ENCODE data around the gene EZH2. TPM values are rescaled to one million over a fixed set of nuclear protein-coding genes. Genes with fewer than 3 reads are reported as not detected.

Gene EZH2
- total and polyA plus RNA-seq, 5 donors from 2014 or later: 7.5 to 78.6 (median 11.7) TPM

DNA sequence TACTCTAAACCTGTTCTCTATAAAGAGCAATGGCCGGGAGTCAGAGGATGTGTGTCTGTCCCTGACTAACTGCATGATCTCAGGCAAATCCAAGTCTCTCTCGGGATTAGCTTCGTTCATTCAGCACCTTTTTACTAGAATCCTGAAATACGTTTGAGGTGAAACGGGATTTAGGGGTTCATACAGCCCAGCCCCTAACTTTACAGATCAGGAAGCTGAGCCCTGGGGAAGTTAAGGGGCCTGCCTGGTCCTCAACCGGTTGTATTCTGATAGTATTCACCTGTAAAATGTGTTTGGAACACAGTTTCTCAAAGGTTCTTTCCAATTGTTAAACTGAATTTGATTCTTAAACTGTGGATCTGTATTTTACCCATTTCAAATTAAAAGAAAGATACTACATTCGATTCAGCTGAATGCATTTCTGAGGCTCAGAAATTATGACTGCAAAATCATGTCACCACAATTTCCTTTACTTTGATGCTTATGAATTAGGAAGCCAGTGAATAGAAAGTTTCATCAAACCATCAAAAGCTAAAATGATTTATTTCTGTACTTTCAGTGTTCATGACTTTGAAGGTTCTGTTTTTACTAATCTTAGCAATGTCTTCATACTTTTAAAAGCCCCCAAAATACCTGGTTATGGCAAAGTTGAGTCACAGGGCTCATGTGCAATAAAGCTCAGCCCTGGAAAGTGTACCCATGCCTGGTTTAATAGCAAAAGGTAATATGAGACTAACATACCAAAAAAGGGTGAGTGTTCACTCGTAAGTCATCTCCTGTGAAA lies 28.9 kb upstream of the EZH2 start:
- H3K27ac ChIP-seq (ENCODE audit: insufficient read depth, low read length, poor library complexity, severe bottlenecking): peak overlapping the region; percentile 70
- Mint-ChIP-seq H3K27ac (peak overlapping the region; percentile 59 to 99 (median 95)), H3K9me3 (no peaks in the 10 kb centered on the region), H3K4me3 (peak overlapping the region; percentile 57 to 91 (median 74)), H3K27me3 (no peaks in the 10 kb centered on the region), H3K4me1 (peaks cover 16 to 62% (median 47%) of the 10 kb centered on the region in 4 donors), H3K36me3 (no peaks in the 10 kb centered on the region)
- no peaks in the 10 kb centered on the region for H3K9me3 ChIP-seq (ENCODE audit: control insufficient read depth in 2 of 2, low read length in 2 of 2)
- H3K27me3 ChIP-seq (ENCODE audit: control insufficient read depth, insufficient read depth, low read length): no peaks in the 10 kb centered on the region
- peaks cover 45% of the 10 kb centered on the region for H3K4me1 ChIP-seq (ENCODE audit: control insufficient read depth, insufficient read depth, low read length, poor library complexity, severe bottlenecking)
- DNase-seq (peak in 2 of 3 donors; percentile 60 to 80), ATAC-seq (ENCODE audit: low read depth in 2 of 2) (peak; percentile 61 to 70)
- peak overlapping the region; percentile 82 for H3K4me3 ChIP-seq (ENCODE audit: low read depth, low read length)
- no peaks in the 10 kb centered on the region for H3K36me3 ChIP-seq (ENCODE audit: control insufficient read depth, insufficient read depth, low read length)

GRCh38 chr7:148912151-148912550 lies 28.1 kb upstream of the EZH2 start:
- peaks cover 16 to 62% (median 47%) of the 10 kb centered on the region in 4 donors for H3K4me1 Mint-ChIP-seq
- peak overlapping the region; percentile 57 to 91 (median 74) for H3K4me3 Mint-ChIP-seq

GRCh38 chr7:148911626-148912025 lies 27.5 kb upstream of the EZH2 start:
- Histone ChIP-seq H3K4me1 (ENCODE audit: control insufficient read depth, insufficient read depth, low read length, poor library complexity, severe bottlenecking) (peaks cover 45% of the 10 kb centered on the region), H3K27ac (ENCODE audit: insufficient read depth, low read length, poor library complexity, severe bottlenecking) (no peak overlapping the region), H3K27me3 (ENCODE audit: control insufficient read depth, insufficient read depth, low read length) (no peaks in the 10 kb centered on the region), H3K36me3 (ENCODE audit: control insufficient read depth, insufficient read depth, low read length) (no peaks in the 10 kb centered on the region), H3K9me3 (ENCODE audit: control insufficient read depth in 2 of 2, low read length in 2 of 2) (no peaks in the 10 kb centered on the region), H3K4me3 (ENCODE audit: low read depth, low read length) (no peak overlapping the region)
- Mint-ChIP-seq H3K4me1 (peaks cover 16 to 60% (median 46%) of the 10 kb centered on the region in 4 donors), H3K4me3 (no peak overlapping the region), H3K9me3 (no peaks in the 10 kb centered on the region), H3K27me3 (no peaks in the 10 kb centered on the region), H3K27ac (peak overlapping the region in 2 of 3 donors; percentile 7 to 59), H3K36me3 (no peaks in the 10 kb centered on the region)
- ATAC-seq (ENCODE audit: low read depth in 2 of 2) (peak in 1 of 2 donors; percentile 23), DNase-seq (peak in 1 of 3 donors; percentile 32)

More at GRCh38 chr7:148912151-148912550, 28.1 kb upstream of the EZH2 start:
- Mint-ChIP-seq H3K36me3 (no peaks in the 10 kb centered on the region), H3K27ac (peak overlapping the region in 2 of 3 donors; percentile 59 to 95), H3K27me3 (no peaks in the 10 kb centered on the region), H3K9me3 (no peaks in the 10 kb centered on the region)
- peak overlapping the region; percentile 70 for H3K27ac ChIP-seq (ENCODE audit: insufficient read depth, low read length, poor library complexity, severe bottlenecking)
- H3K4me1 ChIP-seq (ENCODE audit: control insufficient read depth, insufficient read depth, low read length, poor library complexity, severe bottlenecking): peaks cover 45% of the 10 kb centered on the region
- no peaks in the 10 kb centered on the region for H3K36me3 ChIP-seq (ENCODE audit: control insufficient read depth, insufficient read depth, low read length)
- no peaks in the 10 kb centered on the region for H3K27me3 ChIP-seq (ENCODE audit: control insufficient read depth, insufficient read depth, low read length)
- H3K4me3 ChIP-seq (ENCODE audit: low read depth, low read length): peak overlapping the region; percentile 82
- H3K9me3 ChIP-seq (ENCODE audit: control insufficient read depth in 2 of 2, low read length in 2 of 2): no peaks in the 10 kb centered on the region
- DNase-seq: no peak
- no peak for ATAC-seq (ENCODE audit: low read depth in 2 of 2)

DNA sequence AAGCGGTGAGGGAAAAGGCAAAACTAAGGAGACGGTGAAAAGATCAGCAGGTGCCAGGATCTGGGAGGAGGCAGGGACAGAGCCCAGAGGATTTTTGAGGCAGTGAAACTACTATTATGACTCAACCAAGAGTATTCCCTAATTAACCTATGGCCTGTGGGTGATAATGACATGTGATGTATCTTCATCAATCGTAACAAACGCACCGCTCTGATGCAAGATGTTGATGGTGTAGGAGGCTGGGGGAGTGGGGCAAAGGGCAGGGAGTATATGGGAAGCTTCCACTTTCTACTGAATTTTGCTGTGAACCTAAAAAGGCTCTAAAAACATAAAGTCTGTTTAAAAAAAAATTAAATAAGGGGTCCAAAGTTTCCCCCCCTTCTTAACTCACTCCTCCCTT lies 25.5 kb upstream of the EZH2 start:
- no peak overlapping the region for H3K4me3 Mint-ChIP-seq
- H3K27ac Mint-ChIP-seq: peak overlapping the region in 1 of 3 donors; percentile 29
- no peak for ATAC-seq (ENCODE audit: low read depth in 2 of 2)

DNA sequence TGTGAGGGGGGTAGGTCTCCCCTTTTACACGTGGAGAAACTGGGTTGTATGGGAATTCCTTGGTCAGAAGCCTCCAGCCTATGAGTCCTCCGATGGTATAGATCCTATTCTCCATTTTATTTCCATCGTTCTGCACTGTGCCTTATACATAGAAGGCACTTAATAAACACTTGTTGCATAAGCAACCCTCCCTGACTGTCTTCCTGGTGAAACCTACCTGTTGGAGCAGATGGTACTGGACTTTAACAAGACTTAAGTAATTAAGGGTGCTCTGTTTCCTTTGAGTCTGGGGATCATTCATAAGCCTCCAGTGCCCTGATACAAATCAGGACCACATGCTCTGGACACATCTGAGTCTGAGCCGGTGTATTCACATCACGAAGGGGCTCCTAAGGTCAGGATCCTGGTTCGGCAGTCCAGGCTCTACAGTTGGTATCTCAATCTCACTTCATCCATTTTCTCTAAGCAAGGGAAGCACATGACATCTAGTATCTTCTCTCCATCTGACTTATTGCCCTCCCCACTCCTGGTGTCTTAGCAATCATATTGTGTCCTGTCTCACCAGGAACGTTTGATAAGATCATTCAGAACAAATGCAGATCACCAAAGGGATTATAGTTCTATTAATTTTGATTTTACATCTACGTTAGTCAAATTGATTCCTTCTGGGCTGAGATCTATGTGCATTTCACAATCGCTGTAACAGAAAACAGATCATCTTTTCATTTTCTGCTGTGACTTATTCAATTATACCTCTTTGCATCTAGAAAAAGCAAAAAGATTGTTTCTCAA lies 22.8 kb upstream of the EZH2 start:
- Histone ChIP-seq H3K27me3 (ENCODE audit: control insufficient read depth, insufficient read depth, low read length) (no peaks in the 10 kb centered on the region), H3K36me3 (ENCODE audit: control insufficient read depth, insufficient read depth, low read length) (no peaks in the 10 kb centered on the region), H3K4me3 (ENCODE audit: low read depth, low read length) (no peak overlapping the region), H3K27ac (ENCODE audit: insufficient read depth, low read length, poor library complexity, severe bottlenecking) (no peak overlapping the region), H3K9me3 (ENCODE audit: control insufficient read depth in 2 of 2, low read length in 2 of 2) (no peaks in the 10 kb centered on the region), H3K4me1 (ENCODE audit: control insufficient read depth, insufficient read depth, low read length, poor library complexity, severe bottlenecking) (peaks cover 6% of the 10 kb centered on the region)
- H3K4me1 Mint-ChIP-seq: peaks cover 4 to 17% (median 10%) of the 10 kb centered on the region in 4 donors
- no peaks in the 10 kb centered on the region for H3K9me3 Mint-ChIP-seq
- ATAC-seq (ENCODE audit: low read depth in 2 of 2): no peak
- H3K4me3 Mint-ChIP-seq: no peak overlapping the region
- H3K27me3 Mint-ChIP-seq: no peaks in the 10 kb centered on the region
- no peaks in the 10 kb centered on the region for H3K36me3 Mint-ChIP-seq
- DNase-seq: no peak
- H3K27ac Mint-ChIP-seq: peak overlapping the region in 1 of 3 donors; percentile 66

More for the DNA sequence above, 25.5 kb upstream of the EZH2 start:
- H3K36me3 ChIP-seq (ENCODE audit: control insufficient read depth, insufficient read depth, low read length): no peaks in the 10 kb centered on the region
- no peak overlapping the region for H3K4me3 ChIP-seq (ENCODE audit: low read depth, low read length)
- peaks cover 32% of the 10 kb centered on the region for H3K4me1 ChIP-seq (ENCODE audit: control insufficient read depth, insufficient read depth, low read length, poor library complexity, severe bottlenecking)
- H3K27me3 Mint-ChIP-seq: no peaks in the 10 kb centered on the region
- H3K27ac ChIP-seq (ENCODE audit: insufficient read depth, low read length, poor library complexity, severe bottlenecking): no peak overlapping the region
- H3K9me3 ChIP-seq (ENCODE audit: control insufficient read depth in 2 of 2, low read length in 2 of 2): no peaks in the 10 kb centered on the region
- H3K27me3 ChIP-seq (ENCODE audit: control insufficient read depth, insufficient read depth, low read length): no peaks in the 10 kb centered on the region
- H3K9me3 Mint-ChIP-seq: no peaks in the 10 kb centered on the region
- no peaks in the 10 kb centered on the region for H3K36me3 Mint-ChIP-seq
- H3K4me1 Mint-ChIP-seq: peaks cover 16 to 44% (median 34%) of the 10 kb centered on the region in 4 donors
- DNase-seq: no peak

DNA sequence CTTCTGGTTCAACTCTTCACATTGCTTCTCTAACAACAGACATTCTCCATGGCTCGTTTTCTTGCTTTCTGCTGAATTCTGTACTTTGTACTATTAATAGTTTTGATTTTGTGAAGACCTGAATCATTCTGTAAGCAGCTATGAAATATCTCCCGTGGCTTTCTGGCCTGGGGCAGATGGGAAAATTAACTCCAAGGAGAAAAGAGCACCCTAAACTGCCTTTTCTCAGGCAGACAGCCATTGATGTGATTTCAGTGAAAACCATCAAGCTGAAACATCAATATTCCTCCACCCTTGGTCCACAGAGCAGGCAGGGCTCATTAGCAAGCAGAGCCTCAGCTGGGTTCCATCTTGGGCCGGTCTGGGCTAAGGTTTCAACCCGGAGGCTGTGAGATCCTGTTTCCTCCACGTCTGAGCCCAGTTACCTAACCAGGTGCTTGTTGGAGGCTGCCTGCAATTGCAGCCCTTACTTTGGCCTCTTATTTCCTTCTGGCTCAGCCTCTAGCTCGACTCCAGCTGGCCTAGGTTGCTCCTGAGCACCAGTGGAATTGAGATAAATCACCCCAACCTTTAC lies 21.1 kb upstream of the EZH2 start:
- H3K27ac ChIP-seq (ENCODE audit: insufficient read depth, low read length, poor library complexity, severe bottlenecking): no peak overlapping the region
- no peak overlapping the region for H3K4me3 ChIP-seq (ENCODE audit: low read depth, low read length)
- no peaks in the 10 kb centered on the region for H3K36me3 Mint-ChIP-seq
- no peak overlapping the region for H3K4me3 Mint-ChIP-seq
- no peaks in the 10 kb centered on the region for H3K9me3 Mint-ChIP-seq
- peaks cover 0 to 6% (median 3%) of the 10 kb centered on the region in 4 donors for H3K4me1 Mint-ChIP-seq
- ATAC-seq (ENCODE audit: low read depth in 2 of 2) (no peak), DNase-seq (no peak)
- H3K9me3 ChIP-seq (ENCODE audit: control insufficient read depth in 2 of 2, low read length in 2 of 2): no peaks in the 10 kb centered on the region
- H3K36me3 ChIP-seq (ENCODE audit: control insufficient read depth, insufficient read depth, low read length): no peaks in the 10 kb centered on the region
- no peak overlapping the region for H3K27ac Mint-ChIP-seq
- H3K27me3 ChIP-seq (ENCODE audit: control insufficient read depth, insufficient read depth, low read length): no peaks in the 10 kb centered on the region
- H3K27me3 Mint-ChIP-seq: no peaks in the 10 kb centered on the region
- no peaks in the 10 kb centered on the region for H3K4me1 ChIP-seq (ENCODE audit: control insufficient read depth, insufficient read depth, low read length, poor library complexity, severe bottlenecking)

GRCh38 chr7:148903504-148903903 lies 19.4 kb upstream of the EZH2 start:
- H3K27ac Mint-ChIP-seq: no peak overlapping the region
- H3K27me3 Mint-ChIP-seq: no peaks in the 10 kb centered on the region
- H3K27ac ChIP-seq (ENCODE audit: insufficient read depth, low read length, poor library complexity, severe bottlenecking): no peak overlapping the region

More at GRCh38 chr7:148903504-148903903, 19.4 kb upstream of the EZH2 start:
- no peaks in the 10 kb centered on the region for H3K9me3 Mint-ChIP-seq
- Histone ChIP-seq H3K4me3 (ENCODE audit: low read depth, low read length) (no peak overlapping the region), H3K27me3 (ENCODE audit: control insufficient read depth, insufficient read depth, low read length) (no peaks in the 10 kb centered on the region), H3K4me1 (ENCODE audit: control insufficient read depth, insufficient read depth, low read length, poor library complexity, severe bottlenecking) (no peaks in the 10 kb centered on the region), H3K36me3 (ENCODE audit: control insufficient read depth, insufficient read depth, low read length) (no peaks in the 10 kb centered on the region), H3K9me3 (ENCODE audit: control insufficient read depth in 2 of 2, low read length in 2 of 2) (no peaks in the 10 kb centered on the region)
- H3K4me3 Mint-ChIP-seq: no peak overlapping the region
- H3K4me1 Mint-ChIP-seq: peaks cover 0 to 6% (median 2%) of the 10 kb centered on the region in 4 donors
- H3K36me3 Mint-ChIP-seq: no peaks in the 10 kb centered on the region
- DNase-seq (no peak), ATAC-seq (ENCODE audit: low read depth in 2 of 2) (no peak)
